Measurements from ENCODE around the gene EMC10. TPM values are rescaled to one million over a fixed set of nuclear protein-coding genes. Genes with fewer than 3 reads are reported as not detected.
A peak's percentile ranks its signal among the peaks of the same experiment; 100 is the strongest.

Gene EMC10
- polyA plus RNA-seq, 3 donors: 128 to 186 (median 173) TPM

DNA sequence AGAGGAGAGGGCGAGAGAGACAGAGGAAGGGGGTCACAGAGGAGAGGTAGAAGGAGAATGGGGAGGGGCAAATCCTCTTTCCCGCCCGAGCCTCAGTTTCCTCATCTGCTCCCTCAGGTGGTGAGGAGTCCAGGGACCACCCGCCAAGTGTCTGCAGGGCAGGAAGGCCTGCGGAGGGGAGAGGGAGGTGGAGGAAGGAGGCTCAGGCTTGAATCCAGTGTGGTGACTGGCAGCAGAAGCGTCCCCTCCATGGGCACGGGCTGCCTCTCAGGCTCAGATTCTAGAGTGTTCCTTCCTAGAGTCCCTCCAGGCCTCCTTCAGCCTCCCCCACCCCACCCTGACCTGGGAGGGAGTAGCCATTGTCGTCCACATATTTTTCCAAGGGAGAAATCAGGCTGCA lies 16.9 kb downstream of the EMC10 start:
- no peak for DNase-seq

DNA sequence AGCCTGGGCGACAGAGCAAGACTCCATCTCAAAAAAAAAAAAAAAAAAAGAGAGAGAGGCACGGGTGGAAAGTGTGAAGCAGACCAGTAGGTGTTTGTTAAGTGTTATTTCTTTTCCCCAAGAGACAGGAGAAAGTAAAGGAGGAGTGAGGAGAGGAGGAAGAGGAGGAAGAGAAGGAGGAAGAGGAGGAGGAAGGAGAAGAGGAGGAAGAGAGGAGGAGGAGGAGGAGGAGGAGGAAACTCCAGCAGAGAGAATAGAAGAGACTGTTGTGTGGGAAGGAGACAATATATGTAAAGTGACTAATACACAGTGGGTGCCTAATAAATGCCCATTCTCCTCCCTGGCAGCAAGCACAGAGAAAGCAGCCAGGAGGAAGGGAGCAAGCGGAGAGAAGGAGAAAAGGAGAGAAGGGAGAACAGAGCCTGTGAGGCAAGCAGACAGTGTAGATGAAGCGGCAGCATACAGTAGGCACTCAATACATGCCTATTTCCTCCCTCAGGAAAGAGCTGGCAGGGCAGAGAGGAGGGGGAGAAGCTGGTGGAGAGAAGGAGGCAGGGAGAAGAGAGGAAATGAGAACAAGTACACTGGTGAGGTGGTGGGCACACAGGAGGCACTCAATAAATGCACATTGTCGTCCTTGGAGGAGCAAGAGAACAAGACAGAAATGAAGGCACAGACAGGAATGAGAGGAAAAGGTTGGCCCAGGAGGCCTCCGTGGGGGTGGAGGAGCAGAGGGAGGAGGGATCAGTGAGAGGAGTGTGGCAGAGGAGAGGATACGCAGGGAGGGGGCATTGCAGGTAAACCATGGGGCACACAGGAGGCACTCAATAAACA lies 18.1 kb downstream of the EMC10 start:
- no peak for DNase-seq

GRCh38 chr19:50495020-50495531 lies 18.8 kb downstream of the EMC10 start:
- no peak for DNase-seq

GRCh38 chr19:50496189-50497021 lies 20.1 kb downstream of the EMC10 start:
- no peak for DNase-seq

GRCh38 chr19:50497022-50497405 lies 20.7 kb downstream of the EMC10 start:
- DNase-seq: no peak

GRCh38 chr19:50498219-50499056 lies 22.1 kb downstream of the EMC10 start:
- no peak for DNase-seq

DNA sequence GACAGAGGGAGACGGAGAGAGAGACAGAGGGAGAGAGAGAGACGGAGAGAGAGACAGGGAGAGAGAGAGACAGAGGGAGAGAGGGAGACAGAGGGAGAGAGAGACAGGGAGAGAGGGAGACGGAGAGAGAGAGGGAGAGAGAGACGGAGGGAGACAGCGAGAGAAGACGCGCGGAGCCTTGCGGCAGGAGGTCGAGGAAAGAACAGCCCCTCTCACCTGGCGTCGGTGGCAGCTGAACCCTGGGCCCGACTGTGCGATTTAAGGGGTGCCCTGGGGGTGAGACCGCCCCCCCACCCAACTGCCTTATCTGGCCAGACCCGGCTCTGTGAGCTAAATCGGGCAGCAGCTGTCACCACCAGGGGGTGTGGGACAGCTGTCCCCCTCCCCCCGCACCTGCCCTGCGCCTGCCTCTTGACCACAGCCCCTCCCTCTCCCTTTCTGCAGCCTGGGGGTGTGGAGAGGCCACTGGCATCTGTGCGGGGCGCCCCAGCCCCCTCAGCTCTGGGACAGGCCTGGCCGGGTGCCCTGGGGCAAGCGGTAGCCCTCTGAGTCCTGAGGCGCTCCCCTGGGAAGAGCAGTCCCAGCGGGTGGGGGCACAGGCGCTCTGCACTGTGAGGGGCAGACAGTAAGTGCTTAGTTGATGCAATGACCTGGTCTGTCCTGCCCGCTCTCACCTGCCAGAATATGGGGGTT lies 23.9 kb downstream of the EMC10 start:
- no peak for DNase-seq

- DNase-seq: no peak
These were observed 24.4 kb downstream of the EMC10 start for GRCh38 chr19:50500753-50501151.

DNA sequence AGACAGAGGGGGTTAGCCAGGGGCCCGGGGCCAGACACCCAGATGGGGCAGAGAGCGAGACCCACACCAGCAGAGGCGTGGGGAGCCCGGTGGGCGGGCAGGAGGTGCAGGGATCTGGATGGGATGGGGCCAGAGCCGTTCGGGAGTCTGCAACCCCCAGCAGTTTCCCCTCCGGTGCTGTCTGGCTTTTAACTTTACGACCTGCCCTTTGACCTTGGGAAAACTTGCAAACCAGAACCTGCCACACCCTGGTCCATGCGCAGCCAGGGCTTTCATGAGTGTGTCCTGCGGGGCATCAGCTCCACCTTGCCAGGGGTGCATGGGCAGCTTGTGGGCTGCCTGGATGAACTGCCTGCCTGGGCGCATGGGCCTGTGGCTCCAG lies 24.9 kb downstream of the EMC10 start:
- no peak for DNase-seq

DNA sequence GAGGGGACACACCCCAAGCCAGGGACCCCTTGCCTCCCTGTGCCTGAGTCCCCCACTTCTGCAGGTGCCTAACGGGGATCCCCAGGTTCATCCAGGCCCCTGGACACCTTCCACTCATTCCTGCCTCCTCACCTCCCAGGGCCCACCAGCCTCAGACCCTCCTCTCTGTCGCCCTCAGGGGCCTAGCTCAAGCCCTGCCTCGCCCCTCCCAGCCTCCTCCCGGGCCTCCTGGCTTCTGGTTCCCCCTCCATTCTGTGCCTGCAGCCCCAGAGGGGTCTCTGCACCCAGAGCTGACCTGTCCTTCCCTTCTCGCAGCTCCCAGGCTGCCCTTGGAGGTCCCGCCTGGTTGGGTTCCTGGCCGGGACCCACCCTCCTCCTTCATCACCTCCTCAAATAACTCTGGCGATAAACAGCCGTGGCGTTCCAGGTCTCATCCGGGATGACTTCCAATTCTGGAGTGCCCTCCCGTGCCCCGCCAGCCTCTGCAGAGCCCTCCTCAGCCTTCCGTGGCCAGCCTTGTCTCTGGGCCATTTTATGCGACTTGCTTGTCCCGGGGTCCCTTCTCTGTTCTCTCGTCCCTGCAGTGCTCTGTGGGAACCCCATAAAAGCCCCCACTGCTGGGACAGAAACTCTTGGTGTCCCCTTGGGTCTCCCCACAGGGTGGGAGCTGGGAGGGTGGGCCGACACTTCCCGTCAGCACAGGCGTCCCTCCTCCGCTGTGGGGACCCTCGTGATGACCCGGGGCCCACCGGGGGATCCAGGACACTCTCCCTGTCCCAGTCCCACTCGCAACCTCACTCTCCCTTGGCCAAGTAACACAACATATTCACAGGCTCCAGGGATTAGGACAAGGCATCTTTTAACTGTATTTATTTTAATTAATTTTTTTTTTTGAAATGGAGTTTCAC lies 25.5 kb downstream of the EMC10 start:
- DNase-seq: no peak

GRCh38 chr19:50505856-50506611 lies 29.7 kb downstream of the EMC10 start:
- no peak for DNase-seq

DNA sequence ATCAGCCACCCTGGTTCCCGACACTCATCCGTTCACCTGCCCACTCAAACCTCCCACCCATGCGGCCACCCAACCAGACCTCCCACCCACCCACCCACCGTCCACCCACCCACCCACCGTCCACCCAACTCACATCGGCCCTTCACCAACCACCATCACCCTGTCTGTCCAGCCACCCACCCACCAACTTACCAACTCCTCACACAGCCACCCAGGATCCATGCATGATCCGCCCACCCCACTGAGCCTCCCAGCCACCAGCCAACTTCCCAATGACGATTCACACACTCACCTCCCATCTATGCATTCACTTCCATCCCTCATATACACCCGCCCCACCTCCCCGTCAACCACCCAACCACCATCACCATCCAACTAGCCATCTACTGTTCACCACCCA lies 30.4 kb downstream of the EMC10 start:
- DNase-seq: no peak

GRCh38 chr19:50507376-50507775 lies 31.1 kb downstream of the EMC10 start:
- DNase-seq: no peak

- no peak for DNase-seq
These were observed 32.5 kb downstream of the EMC10 start for GRCh38 chr19:50508843-50509190.

DNA sequence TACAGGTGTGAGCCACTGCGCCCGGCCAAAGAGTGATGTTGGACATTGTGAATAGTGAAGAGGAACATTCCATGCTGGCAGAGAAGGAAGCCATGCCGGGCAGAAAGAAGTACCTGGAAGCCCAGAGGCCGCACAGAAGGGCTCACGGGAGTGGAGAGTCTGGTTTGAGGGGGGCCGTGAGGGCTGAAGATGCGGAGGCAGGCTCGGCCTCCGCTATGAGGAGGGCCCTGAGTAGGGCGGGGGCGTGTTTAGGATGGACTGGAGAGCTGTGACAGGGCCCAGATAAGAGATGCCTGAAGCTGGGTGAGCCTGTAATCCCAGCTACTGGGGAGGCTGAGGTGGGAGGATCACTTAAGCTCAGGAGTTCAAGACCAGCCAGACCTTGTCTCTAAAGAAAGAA lies 33.1 kb downstream of the EMC10 start:
- no peak for DNase-seq

DNA sequence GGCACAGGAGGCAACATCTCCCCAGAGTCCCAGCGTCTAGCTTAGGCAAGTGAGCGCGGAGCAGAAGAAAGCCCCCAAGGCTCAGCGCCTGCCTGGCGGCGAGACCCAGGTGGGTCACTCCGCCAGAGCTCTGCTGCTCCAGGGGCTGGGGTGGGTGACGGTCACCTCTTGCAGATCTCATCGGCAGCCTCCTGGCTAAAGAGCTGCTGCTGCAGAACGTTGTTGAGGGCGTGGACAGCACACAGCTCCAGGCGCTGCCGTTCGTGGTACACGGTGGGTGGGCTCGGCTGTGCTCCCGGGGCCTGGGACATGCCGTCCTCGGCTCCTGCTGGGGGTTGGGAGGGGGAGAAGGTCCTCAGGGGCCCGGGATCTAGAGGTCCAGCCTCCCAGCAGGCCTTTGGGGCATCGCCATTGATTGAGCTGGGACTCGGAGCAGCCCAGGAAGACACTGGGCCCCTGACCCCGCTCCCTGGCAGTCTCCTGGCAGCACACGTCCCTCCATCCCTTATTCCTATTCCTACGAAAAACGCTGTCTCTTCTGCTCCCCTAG lies 33.9 kb downstream of the EMC10 start:
- DNase-seq: no peak

DNA sequence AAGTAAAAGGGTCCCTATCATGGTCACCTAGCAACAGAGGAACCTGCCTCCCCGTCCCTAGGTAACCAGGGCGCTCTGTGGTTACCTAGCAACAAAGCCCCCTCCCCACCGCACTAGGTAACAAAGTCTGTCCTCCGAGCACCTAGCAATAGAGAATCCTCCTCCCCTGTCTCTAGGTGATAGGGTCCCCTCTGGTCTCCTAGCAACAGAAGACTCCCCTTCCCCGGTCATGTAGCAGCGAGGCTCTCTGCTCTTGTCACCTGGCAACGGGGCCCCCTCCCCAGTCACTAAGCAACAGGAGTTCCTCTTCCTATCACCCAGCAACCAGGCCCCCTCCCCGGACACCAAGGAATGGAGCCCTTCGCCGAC lies 34.4 kb downstream of the EMC10 start:
- DNase-seq: peak; percentile 86

DNA sequence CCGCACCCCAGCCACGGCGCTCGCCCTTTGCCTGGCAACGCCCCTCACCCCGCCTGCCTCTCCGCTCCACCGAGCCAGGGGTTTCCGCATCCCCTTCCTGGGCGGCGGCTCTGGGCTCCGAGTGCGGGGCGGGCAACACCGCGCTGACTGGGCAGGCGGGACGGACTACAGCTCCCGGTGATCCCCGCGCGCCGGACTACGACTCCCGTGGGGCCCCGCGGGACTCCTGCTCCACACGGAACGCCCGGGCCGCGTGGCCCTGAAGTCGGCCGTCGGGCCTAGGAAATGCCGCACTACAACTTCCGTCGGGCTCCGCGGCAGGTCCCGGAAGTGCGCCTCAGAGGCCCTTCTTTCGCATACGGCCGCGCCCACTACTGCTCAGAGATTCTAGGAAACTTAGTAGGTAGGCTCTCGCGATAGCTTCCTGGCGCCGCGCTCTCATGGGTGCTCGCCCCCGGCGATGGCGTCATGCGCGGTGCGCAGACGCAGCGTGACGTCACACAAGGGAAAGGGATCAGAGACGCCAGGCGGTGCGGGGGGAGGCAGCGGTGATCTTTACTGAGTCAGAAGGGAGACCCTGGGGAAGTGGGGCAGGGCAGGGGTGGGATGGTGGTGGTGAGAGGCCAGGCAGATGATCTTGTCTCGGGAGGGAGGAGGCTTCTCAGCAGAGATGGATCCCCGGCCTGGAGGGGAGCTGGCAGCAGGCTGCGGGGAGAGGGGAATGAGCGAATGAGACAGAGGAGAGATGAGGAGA lies 34.9 kb downstream of the EMC10 start, which contains the start of gene JOSD2:
Gene JOSD2 (minus strand): TSS at position 123 of the 754 bp plus-strand sequence. CDS start 760 bp downstream, outside the sequence.
- DNase-seq: peak; percentile 99
